Astrocyte (in vitro differentiated cells and primary cell): Measurements from ENCODE around the gene TRAPPC12. TPM values are rescaled to one million over a fixed set of nuclear protein-coding genes. Genes with fewer than 3 reads are reported as not detected.

Source experiments
- DNase-seq: peaks from one replicate; pipeline ENCODE4 v3.0.0-alpha.2; 2010; ENCODE audit warnings: low read depth
- FAIRE-seq: peaks from 2 replicates; lab custom pipeline; 2011; peaks lifted over from hg19 to GRCh38; lab: Jason Lieb, UNC
- H2AFZ ChIP-seq: 2 replicates; pipeline ENCODE4 v1.6.0; 2012; ENCODE audit warnings: low read depth, low read length, inconsistent platforms
- H3K27ac ChIP-seq: 2 replicates; pipeline ENCODE4 v1.5.1; 2011; ENCODE audit warnings: low read depth, low read length, inconsistent platforms
- H3K27me3 ChIP-seq: 2 replicates; pipeline ENCODE4 v1.6.0; 2011; ENCODE audit warnings: low read length, inconsistent platforms; ENCODE audit not compliant: insufficient read depth
- H3K36me3 ChIP-seq: 2 replicates; pipeline ENCODE4 v1.5.1; 2011; ENCODE audit warnings: low read length, inconsistent platforms; ENCODE audit not compliant: insufficient read depth
- H3K4me1 ChIP-seq: 2 replicates; pipeline ENCODE4 v1.5.1; 2011; ENCODE audit warnings: low read length, inconsistent platforms; ENCODE audit not compliant: insufficient read depth
- H3K4me2 ChIP-seq: 2 replicates; pipeline ENCODE4 v1.6.0; 2012; ENCODE audit warnings: low read length, inconsistent platforms
- H3K4me3 ChIP-seq: 2 replicates; pipeline ENCODE4 v1.5.1; 2011; ENCODE audit warnings: low read depth, mild to moderate bottlenecking, low read length, inconsistent platforms; ENCODE audit not compliant: insufficient read depth
- H3K79me2 ChIP-seq: 2 replicates; pipeline ENCODE4 v1.6.0; 2012; ENCODE audit warnings: mild to moderate bottlenecking, low read length, inconsistent platforms; ENCODE audit not compliant: insufficient read depth
- H3K9ac ChIP-seq: 2 replicates; pipeline ENCODE4 v1.6.0; 2012; ENCODE audit warnings: mild to moderate bottlenecking, low read length, inconsistent platforms
- H3K9me3 ChIP-seq: 2 replicates; pipeline ENCODE4 v1.5.1; 2012; ENCODE audit warnings: low read depth, mild to moderate bottlenecking, low read length, inconsistent platforms; ENCODE audit not compliant: insufficient read depth
- H4K20me1 ChIP-seq: 2 replicates; pipeline ENCODE4 v1.6.0; 2012; ENCODE audit warnings: low read length, inconsistent platforms; ENCODE audit not compliant: insufficient read depth
- H3K27ac Mint-ChIP-seq: one replicate; pipeline ENCODE4 v1.8.0; 2021; ENCODE audit warnings: mild to moderate bottlenecking, mixed read lengths; ENCODE audit not compliant: unreplicated experiment
- H3K27me3 Mint-ChIP-seq: one replicate; pipeline ENCODE4 v1.8.0; 2021; ENCODE audit warnings: low read depth, mixed read lengths; ENCODE audit not compliant: unreplicated experiment
- H3K36me3 Mint-ChIP-seq: one replicate; pipeline ENCODE4 v1.8.0; 2021; ENCODE audit warnings: low read depth, mixed read lengths; ENCODE audit not compliant: unreplicated experiment
- H3K4me1 Mint-ChIP-seq: one replicate; pipeline ENCODE4 v1.8.0; 2021; ENCODE audit warnings: low read depth, mixed read lengths; ENCODE audit not compliant: unreplicated experiment
- H3K4me3 Mint-ChIP-seq: one replicate; pipeline ENCODE4 v1.8.0; 2021; ENCODE audit warnings: mild to moderate bottlenecking, moderate library complexity, mixed read lengths; ENCODE audit not compliant: unreplicated experiment
- H3K9me3 Mint-ChIP-seq: one replicate; pipeline ENCODE4 v1.8.0; 2021; ENCODE audit warnings: mild to moderate bottlenecking, mixed read lengths; ENCODE audit not compliant: unreplicated experiment
- CTCF ChIP-seq: IDR thresholded peaks from 2 replicates; pipeline ENCODE4 v1.5.1; 2011; ENCODE audit warnings: low read depth, mild to moderate bottlenecking, inconsistent platforms, low read length, moderate library complexity; ENCODE audit not compliant: insufficient read depth
- EZH2 ChIP-seq: IDR thresholded peaks from 2 replicates; pipeline ENCODE4 v1.6.1; 2012; ENCODE audit warnings: mild to moderate bottlenecking, low read length, inconsistent platforms; ENCODE audit not compliant: insufficient read depth
- total RNA-seq: library from RNA; stranded (reverse); gene quantifications from 2 replicates; pipeline ENCODE4 v1.2.1, GENCODE V29; 2021

Gene TRAPPC12
- total RNA-seq, 1 donor from 2014 or later, result 62.1 TPM

DNA sequence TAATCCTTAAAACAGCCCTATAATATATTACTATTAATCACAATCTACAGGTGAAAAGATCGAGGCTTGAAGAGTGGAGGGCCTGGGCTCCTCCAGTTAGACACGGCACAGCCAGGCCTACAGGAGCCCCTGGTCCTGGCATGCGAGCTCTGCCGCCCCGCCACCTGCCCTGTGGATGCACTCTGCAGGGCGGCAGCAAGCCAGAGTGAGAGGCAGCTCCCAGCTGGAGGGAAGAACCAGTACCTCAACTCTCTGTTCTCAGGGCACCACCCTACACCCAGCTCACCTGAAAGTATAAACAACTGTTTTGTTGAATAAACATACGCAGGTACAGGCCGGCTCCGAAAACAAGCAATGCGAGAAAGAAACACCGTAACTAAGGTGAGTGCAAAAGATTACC is 36.5 kb upstream of the TRAPPC12 start:
- H3K79me2 ChIP-seq, result no peaks in the 10 kb centered on the region
- DNase-seq (no peak), FAIRE-seq (no peak)
- H3K9ac ChIP-seq, result no peak overlapping the region
- H2AFZ ChIP-seq, result no peak overlapping the region
- Mint-ChIP-seq H3K4me3 (no peak overlapping the region), H3K4me1 (peaks cover 7% of the 10 kb centered on the region), H3K27me3 (no peaks in the 10 kb centered on the region), H3K27ac (no peak overlapping the region), H3K36me3 (peaks cover 14% of the 10 kb centered on the region), H3K9me3 (no peaks in the 10 kb centered on the region)
- no peak overlapping the region for H3K27ac ChIP-seq
- peaks cover 7% of the 10 kb centered on the region for H4K20me1 ChIP-seq
- H3K4me3 ChIP-seq, result no peak overlapping the region
- no peaks in the 10 kb centered on the region for H3K27me3 ChIP-seq
- H3K4me1 ChIP-seq, result no peaks in the 10 kb centered on the region
- H3K36me3 ChIP-seq, result no peaks in the 10 kb centered on the region
- TF ChIP-seq EZH2, result no peak
- TF ChIP-seq CTCF, result no peak
- H3K4me2 ChIP-seq, result no peak overlapping the region
- H3K9me3 ChIP-seq, result no peaks in the 10 kb centered on the region

DNA sequence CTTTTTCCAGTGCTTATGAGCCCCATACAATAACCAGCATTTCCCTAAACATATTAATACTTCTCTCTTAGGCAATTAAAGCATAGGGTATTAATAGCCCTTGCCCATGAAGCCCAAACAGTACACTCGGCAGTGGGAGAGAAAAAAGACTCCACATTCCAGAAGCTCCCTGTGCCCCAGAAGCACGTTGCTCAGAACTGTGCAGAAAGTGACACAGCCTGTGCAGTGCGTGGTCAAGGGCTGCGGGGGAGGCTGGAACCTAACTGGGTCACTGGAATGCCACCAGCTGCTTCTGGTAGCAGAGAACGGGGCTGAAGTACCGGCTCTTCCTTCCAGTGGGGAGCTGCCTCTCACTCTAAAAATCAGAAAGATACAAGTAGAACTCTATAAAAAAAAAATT is 34.6 kb upstream of the TRAPPC12 start:
- Histone ChIP-seq H3K9me3 (no peaks in the 10 kb centered on the region), H3K9ac (no peak overlapping the region), H3K79me2 (no peaks in the 10 kb centered on the region), H3K4me1 (no peaks in the 10 kb centered on the region), H3K27me3 (no peaks in the 10 kb centered on the region), H3K36me3 (no peaks in the 10 kb centered on the region), H2AFZ (no peak overlapping the region), H3K27ac (no peak overlapping the region), H3K4me3 (no peak overlapping the region), H3K4me2 (no peak overlapping the region), H4K20me1 (peaks cover 7% of the 10 kb centered on the region)
- Mint-ChIP-seq H3K9me3 (no peaks in the 10 kb centered on the region), H3K27me3 (no peaks in the 10 kb centered on the region), H3K4me1 (peaks cover 8% of the 10 kb centered on the region), H3K27ac (peak overlapping the region; percentile 91), H3K4me3 (no peak overlapping the region), H3K36me3 (peaks cover 14% of the 10 kb centered on the region)
- no peak for DNase-seq
- TF ChIP-seq EZH2 (no peak), CTCF (no peak)
- FAIRE-seq, result no peak

DNA sequence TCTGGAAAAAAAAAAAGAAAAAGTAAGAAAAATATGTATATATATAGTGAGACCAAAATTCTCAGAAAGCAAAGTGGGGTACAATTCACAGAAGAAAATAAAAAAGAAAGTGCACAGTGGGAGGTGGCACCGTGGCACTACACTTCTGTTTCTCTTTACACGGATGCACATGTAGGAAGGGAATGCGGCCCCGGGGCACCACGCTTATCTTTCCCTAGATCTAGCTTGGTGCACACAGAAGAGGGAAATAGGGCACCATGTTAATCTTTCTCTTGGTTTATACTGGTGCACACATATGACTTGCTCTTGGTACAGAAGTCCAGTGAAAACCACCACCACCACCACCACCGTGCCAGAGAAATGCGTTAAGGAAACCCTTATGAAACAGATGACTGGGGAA is 33.9 kb upstream of the TRAPPC12 start:
- DNase-seq (no peak), FAIRE-seq (no peak)
- Histone ChIP-seq H3K36me3 (no peaks in the 10 kb centered on the region), H3K9me3 (no peaks in the 10 kb centered on the region), H3K27ac (no peak overlapping the region), H3K4me3 (no peak overlapping the region), H3K4me2 (no peak overlapping the region), H4K20me1 (peaks cover 7% of the 10 kb centered on the region), H3K79me2 (no peaks in the 10 kb centered on the region), H2AFZ (no peak overlapping the region), H3K27me3 (no peaks in the 10 kb centered on the region), H3K9ac (no peak overlapping the region), H3K4me1 (no peaks in the 10 kb centered on the region)
- Mint-ChIP-seq H3K27ac (no peak overlapping the region), H3K4me1 (peaks cover 8% of the 10 kb centered on the region), H3K9me3 (no peaks in the 10 kb centered on the region), H3K27me3 (no peaks in the 10 kb centered on the region), H3K4me3 (no peak overlapping the region), H3K36me3 (peaks cover 14% of the 10 kb centered on the region)
- TF ChIP-seq EZH2 (no peak), CTCF (no peak)
